H9 (cell line): ENCODE results near the gene CLEC9A. TPM values are rescaled to one million over a fixed set of nuclear protein-coding genes. Genes with fewer than 3 reads are reported as not detected.

Experiments used
- DNase-seq: peaks from one replicate; pipeline ENCODE4 v3.0.0-alpha.2; 2017
- H2AFZ ChIP-seq: one replicate; pipeline ENCODE4 v1.6.1; 2013; ENCODE audit warnings: mild to moderate bottlenecking, low read length, control low read depth, moderate library complexity
- H2AK5ac ChIP-seq: 2 replicates; pipeline ENCODE4 v1.6.1; 2013; ENCODE audit warnings: low read length, control low read depth, mixed read lengths; ENCODE audit not compliant: insufficient read length
- H2BK120ac ChIP-seq: one replicate; pipeline ENCODE4 v1.6.1; 2013; ENCODE audit warnings: low read depth, mild to moderate bottlenecking, low read length, control low read depth, inconsistent platforms; ENCODE audit not compliant: poor library complexity, severe bottlenecking
- H2BK12ac ChIP-seq: 2 replicates; pipeline ENCODE4 v1.6.1; 2013; ENCODE audit warnings: low read length, control low read depth, mixed read lengths, low read depth; ENCODE audit not compliant: insufficient read length
- H2BK15ac ChIP-seq: 2 replicates; pipeline ENCODE4 v1.6.1; 2013; ENCODE audit warnings: low read depth, low read length, control low read depth
- H2BK20ac ChIP-seq: one replicate; pipeline ENCODE4 v1.6.1; 2013; ENCODE audit warnings: low read depth, mild to moderate bottlenecking, low read length, control low read depth, inconsistent platforms; ENCODE audit not compliant: poor library complexity, severe bottlenecking
- H2BK5ac ChIP-seq: 2 replicates; pipeline ENCODE4 v1.6.1; 2013; ENCODE audit warnings: low read length, control low read depth, mixed read lengths; ENCODE audit not compliant: insufficient read length
- H3K14ac ChIP-seq: 2 replicates; pipeline ENCODE4 v1.6.1; 2013; ENCODE audit warnings: low read length, control low read depth; ENCODE audit not compliant: insufficient read depth
- H3K18ac ChIP-seq: 2 replicates; pipeline ENCODE4 v1.6.1; 2013; ENCODE audit warnings: low read depth, mild to moderate bottlenecking, mixed read lengths, low read length, control low read depth; ENCODE audit not compliant: insufficient read length
- H3K23ac ChIP-seq: 2 replicates; pipeline ENCODE4 v1.6.1; 2013; ENCODE audit warnings: low read length, control low read depth, mixed read lengths, low read depth; ENCODE audit not compliant: insufficient read length
- H3K23me2 ChIP-seq: 2 replicates; pipeline ENCODE4 v1.6.1; 2013; ENCODE audit warnings: low read depth, mild to moderate bottlenecking, mixed read lengths, low read length, control low read depth; ENCODE audit not compliant: insufficient read length, poor library complexity, severe bottlenecking
- H3K27ac ChIP-seq: 2 replicates; pipeline ENCODE4 v1.5.1; 2013; ENCODE audit warnings: low read length, control low read depth, mixed read lengths, low read depth; ENCODE audit not compliant: insufficient read length
- H3K27me3 ChIP-seq: 2 replicates; pipeline ENCODE4 v1.6.1; 2013; ENCODE audit warnings: low read length, control low read depth, inconsistent platforms; ENCODE audit not compliant: insufficient read depth
- H3K4ac ChIP-seq: 2 replicates; pipeline ENCODE4 v1.6.1; 2013; ENCODE audit warnings: low read depth, mild to moderate bottlenecking, control low read depth, inconsistent platforms, low read length, moderate library complexity
- H3K4me1 ChIP-seq: 2 replicates; pipeline ENCODE4 v1.6.1; 2013; ENCODE audit warnings: low read length, control low read depth, inconsistent platforms; ENCODE audit not compliant: insufficient read depth
- H3K4me2 ChIP-seq: 2 replicates; pipeline ENCODE4 v1.6.1; 2013; ENCODE audit warnings: low read length, control low read depth, mixed read lengths; ENCODE audit not compliant: insufficient read length, insufficient read depth
- H3K56ac ChIP-seq: 2 replicates; pipeline ENCODE4 v1.6.1; 2013; ENCODE audit warnings: low read depth, mild to moderate bottlenecking, mixed read lengths, low read length, control low read depth; ENCODE audit not compliant: insufficient read length
- H3K79me1 ChIP-seq: 2 replicates; pipeline ENCODE4 v1.6.1; 2013; ENCODE audit warnings: low read depth, mild to moderate bottlenecking, moderate library complexity, low read length, control low read depth, inconsistent platforms; ENCODE audit not compliant: insufficient read depth, poor library complexity, severe bottlenecking
- H3K79me2 ChIP-seq: 2 replicates; pipeline ENCODE4 v1.6.1; 2013; ENCODE audit warnings: low read length, control low read depth, inconsistent platforms; ENCODE audit not compliant: insufficient read depth
- H3K9ac ChIP-seq: 2 replicates; pipeline ENCODE4 v1.6.1; 2013; ENCODE audit warnings: low read length, control low read depth, mixed read lengths; ENCODE audit not compliant: insufficient read length; ENCODE audit errors: extremely low read depth
- H3K9me3 ChIP-seq: one replicate; pipeline ENCODE4 v1.6.1; 2013; ENCODE audit warnings: low read depth, low read length, inconsistent platforms; ENCODE audit not compliant: control insufficient read depth
- H3T11ph ChIP-seq: one replicate; pipeline ENCODE4 v1.6.1; 2013; ENCODE audit warnings: mild to moderate bottlenecking, low read length, control low read depth, inconsistent platforms
- H4K20me1 ChIP-seq: one replicate; pipeline ENCODE4 v1.6.1; 2013; ENCODE audit not compliant: control insufficient read depth, insufficient read length, insufficient read depth
- H4K5ac ChIP-seq: 2 replicates; pipeline ENCODE4 v1.6.1; 2013; ENCODE audit warnings: low read depth, mild to moderate bottlenecking, mixed read lengths, low read length, control low read depth; ENCODE audit not compliant: insufficient read length
- H4K8ac ChIP-seq: replicated peaks from 2 replicates; pipeline ENCODE4 v1.6.1; 2013; ENCODE audit warnings: low read length, control low read depth, mixed read lengths, low read depth; ENCODE audit not compliant: insufficient read length
- H4K91ac ChIP-seq: 2 replicates; pipeline ENCODE4 v1.6.1; 2013; ENCODE audit warnings: low read depth, mild to moderate bottlenecking, moderate library complexity, mixed read lengths, low read length, control low read depth; ENCODE audit not compliant: insufficient read length
- H3K27ac Mint-ChIP-seq, 3 experiments: 2 replicates in 2 of 3; 3 replicates in 1 of 3; pipeline ENCODE4 v1.8.0; 2020 to 2021; ENCODE audit warnings: mixed read lengths in 3 of 3, mild to moderate bottlenecking in 1 of 3, moderate library complexity in 1 of 3
- H3K27me3 Mint-ChIP-seq: 2 replicates; pipeline ENCODE4 v1.8.0; 2021; ENCODE audit warnings: low read depth, mild to moderate bottlenecking, moderate library complexity, mixed read lengths
- H3K36me3 Mint-ChIP-seq, 3 experiments: 2 replicates in 2 of 3; 3 replicates in 1 of 3; pipeline ENCODE4 v1.8.0; 2020 to 2021; ENCODE audit warnings: low read depth in 3 of 3, mixed read lengths in 3 of 3; ENCODE audit not compliant: insufficient read depth in 1 of 3
- H3K4me1 Mint-ChIP-seq, 2 experiments: 2 replicates each; pipeline ENCODE4 v1.8.0; 2020; ENCODE audit warnings: mixed read lengths in 2 of 2
- H3K4me3 Mint-ChIP-seq, 2 experiments: 2 replicates in 1 of 2; 3 replicates in 1 of 2; pipeline ENCODE4 v1.8.0; 2020 to 2021; ENCODE audit warnings: mild to moderate bottlenecking in 2 of 2, mixed read lengths in 2 of 2, moderate library complexity in 1 of 2
- H3K9me3 Mint-ChIP-seq, 2 experiments: 2 replicates in 1 of 2; 3 replicates in 1 of 2; pipeline ENCODE4 v1.8.0; 2020; ENCODE audit warnings: mild to moderate bottlenecking in 2 of 2, mixed read lengths in 2 of 2, moderate library complexity in 1 of 2
- WGBS: extraction: QIAGEN DNeasy Blood & Tissue Kit; methylation state at CpG from one replicate; pipeline ENCODE4 v1.1.7; 2013; ENCODE audit warnings: missing lambda C conversion rate, low lambda C conversion rate, mixed read lengths; ENCODE audit not compliant: insufficient read length; ENCODE audit errors: extremely low coverage; 5-methylcytosine and 5-hydroxymethylcytosine counted together
- total RNA-seq: library from RNA; stranded (reverse); gene quantifications from 2 replicates; pipeline ENCODE4 v1.2.1, GENCODE V29; 2021
- TF ChIP-seq, protein P1 (sequence below): fragments of 200-600 bp; sonication (generic); conservative IDR thresholded peaks from 3 replicates; pipeline ENCODE4 v1.8.0; 2021; ENCODE audit warnings: antibody characterized with exemption, mild to moderate bottlenecking

The CLEC9A gene
- total RNA-seq, 1 experiment from 2014 or later, result not detected

DNA sequence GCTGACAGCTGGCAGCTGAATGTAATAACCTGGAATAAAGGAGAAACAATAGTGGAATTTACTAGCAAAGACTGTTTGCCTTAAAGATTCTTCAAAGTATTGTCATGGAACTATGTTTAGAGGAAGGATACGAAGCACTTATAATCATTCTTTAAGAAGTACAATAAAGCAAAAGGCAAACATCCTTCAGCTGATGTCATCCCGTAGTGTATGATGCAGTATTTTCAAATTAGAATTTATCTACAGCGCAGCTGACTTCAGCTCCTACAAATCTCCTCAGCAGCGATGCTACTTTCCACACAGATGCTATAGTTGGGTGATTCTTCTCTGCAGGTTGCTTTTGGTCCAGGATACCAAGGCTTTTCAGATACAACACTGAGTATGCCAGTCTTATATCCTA is 36.8 kb downstream of the CLEC9A start:
- no peak overlapping the region for H3K4me2 ChIP-seq
- no peaks in the 10 kb centered on the region for H3K9me3 ChIP-seq
- H2BK120ac ChIP-seq, result no peak overlapping the region
- no peak overlapping the region for H3K23ac ChIP-seq
- H3K18ac ChIP-seq, result no peak overlapping the region
- H3K27me3 ChIP-seq, result no peaks in the 10 kb centered on the region; the same call in 1 of the 2 replicates
- no peak overlapping the region for H2BK15ac ChIP-seq
- H3K79me2 ChIP-seq, result peaks cover 2% of the 10 kb centered on the region; the same call in 1 of the 2 replicates
- H3K36me3 Mint-ChIP-seq, result no peaks in the 10 kb centered on the region
- H4K20me1 ChIP-seq, result no peaks in the 10 kb centered on the region
- no peaks in the 10 kb centered on the region for H3K4me1 ChIP-seq
- no peak overlapping the region for H3K27ac ChIP-seq
- H2BK5ac ChIP-seq, result no peak overlapping the region
- no peak overlapping the region for H4K91ac ChIP-seq
- no peak overlapping the region for H3K4ac ChIP-seq
- no CpG with 5 or more reads among the region's 4 CpGs for WGBS
- H3K27ac Mint-ChIP-seq, result no peak overlapping the region
- no peak for DNase-seq
- H3K9me3 Mint-ChIP-seq, result no peaks in the 10 kb centered on the region
- H3K79me1 ChIP-seq, result no peaks in the 10 kb centered on the region
- H3T11ph ChIP-seq, result no peak overlapping the region
- no peak overlapping the region for H2AK5ac ChIP-seq
- H3K56ac ChIP-seq, result no peak overlapping the region
- 0 out of 4 replicates have a peak, but pooled peaks cover 3 to 4% of the 10 kb centered on the region in 2 experiments for H3K4me1 Mint-ChIP-seq
- H3K4me3 Mint-ChIP-seq, result no peak overlapping the region
- no peak overlapping the region for H3K14ac ChIP-seq
- H2AFZ ChIP-seq, result no peak overlapping the region
- TF ChIP-seq, protein P1, sequence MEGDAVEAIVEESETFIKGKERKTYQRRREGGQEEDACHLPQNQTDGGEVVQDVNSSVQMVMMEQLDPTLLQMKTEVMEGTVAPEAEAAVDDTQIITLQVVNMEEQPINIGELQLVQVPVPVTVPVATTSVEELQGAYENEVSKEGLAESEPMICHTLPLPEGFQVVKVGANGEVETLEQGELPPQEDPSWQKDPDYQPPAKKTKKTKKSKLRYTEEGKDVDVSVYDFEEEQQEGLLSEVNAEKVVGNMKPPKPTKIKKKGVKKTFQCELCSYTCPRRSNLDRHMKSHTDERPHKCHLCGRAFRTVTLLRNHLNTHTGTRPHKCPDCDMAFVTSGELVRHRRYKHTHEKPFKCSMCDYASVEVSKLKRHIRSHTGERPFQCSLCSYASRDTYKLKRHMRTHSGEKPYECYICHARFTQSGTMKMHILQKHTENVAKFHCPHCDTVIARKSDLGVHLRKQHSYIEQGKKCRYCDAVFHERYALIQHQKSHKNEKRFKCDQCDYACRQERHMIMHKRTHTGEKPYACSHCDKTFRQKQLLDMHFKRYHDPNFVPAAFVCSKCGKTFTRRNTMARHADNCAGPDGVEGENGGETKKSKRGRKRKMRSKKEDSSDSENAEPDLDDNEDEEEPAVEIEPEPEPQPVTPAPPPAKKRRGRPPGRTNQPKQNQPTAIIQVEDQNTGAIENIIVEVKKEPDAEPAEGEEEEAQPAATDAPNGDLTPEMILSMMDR, result no peak
- no peaks in the 10 kb centered on the region for H3K27me3 Mint-ChIP-seq
- H2BK20ac ChIP-seq, result no peak overlapping the region
- no peak overlapping the region for H4K5ac ChIP-seq
- H4K8ac ChIP-seq, result no peak overlapping the region
- H2BK12ac ChIP-seq, result no peak overlapping the region
- H3K9ac ChIP-seq, result no peak overlapping the region
- H3K23me2 ChIP-seq, result no peaks in the 10 kb centered on the region
